GM23338 (cell line): Measurements from ENCODE around the gene WFS1.

Experiments used
- CTCF ChIP-seq, 2 experiments: fragments of 200-600 bp in 1 of 2; sonication (generic) in 1 of 2; conservative IDR thresholded peaks; 2 replicates each; pipeline versions ENCODE4 v1.5.1 to v1.6.1; 2016 to 2017; ENCODE audit warnings: antibody characterized with exemption in 2 of 2, low read depth in 2 of 2, mild to moderate bottlenecking in 2 of 2, moderate library complexity in 1 of 2
- POLR2AphosphoS5 ChIP-seq: IDR thresholded peaks from 2 replicates; pipeline ENCODE4 v1.6.1; 2016; ENCODE audit warnings: antibody characterized with exemption, low read depth
- TF ChIP-seq, protein P1 (sequence below): IDR thresholded peaks from one replicate; pipeline ENCODE4 v1.6.1; 2018; ENCODE audit warnings: antibody characterized with exemption; ENCODE audit not compliant: unreplicated experiment
- TF ChIP-seq, protein P2 (sequence below): IDR thresholded peaks from 2 replicates; pipeline ENCODE4 v1.6.1; 2016; ENCODE audit warnings: antibody characterized with exemption

- peak; percentile 76 to 92 for TF ChIP-seq CTCF (conservative IDR thresholded peaks at IDR 0.05; ENCODE audit: low read depth in 2 of 2)
- TF ChIP-seq, protein P1, sequence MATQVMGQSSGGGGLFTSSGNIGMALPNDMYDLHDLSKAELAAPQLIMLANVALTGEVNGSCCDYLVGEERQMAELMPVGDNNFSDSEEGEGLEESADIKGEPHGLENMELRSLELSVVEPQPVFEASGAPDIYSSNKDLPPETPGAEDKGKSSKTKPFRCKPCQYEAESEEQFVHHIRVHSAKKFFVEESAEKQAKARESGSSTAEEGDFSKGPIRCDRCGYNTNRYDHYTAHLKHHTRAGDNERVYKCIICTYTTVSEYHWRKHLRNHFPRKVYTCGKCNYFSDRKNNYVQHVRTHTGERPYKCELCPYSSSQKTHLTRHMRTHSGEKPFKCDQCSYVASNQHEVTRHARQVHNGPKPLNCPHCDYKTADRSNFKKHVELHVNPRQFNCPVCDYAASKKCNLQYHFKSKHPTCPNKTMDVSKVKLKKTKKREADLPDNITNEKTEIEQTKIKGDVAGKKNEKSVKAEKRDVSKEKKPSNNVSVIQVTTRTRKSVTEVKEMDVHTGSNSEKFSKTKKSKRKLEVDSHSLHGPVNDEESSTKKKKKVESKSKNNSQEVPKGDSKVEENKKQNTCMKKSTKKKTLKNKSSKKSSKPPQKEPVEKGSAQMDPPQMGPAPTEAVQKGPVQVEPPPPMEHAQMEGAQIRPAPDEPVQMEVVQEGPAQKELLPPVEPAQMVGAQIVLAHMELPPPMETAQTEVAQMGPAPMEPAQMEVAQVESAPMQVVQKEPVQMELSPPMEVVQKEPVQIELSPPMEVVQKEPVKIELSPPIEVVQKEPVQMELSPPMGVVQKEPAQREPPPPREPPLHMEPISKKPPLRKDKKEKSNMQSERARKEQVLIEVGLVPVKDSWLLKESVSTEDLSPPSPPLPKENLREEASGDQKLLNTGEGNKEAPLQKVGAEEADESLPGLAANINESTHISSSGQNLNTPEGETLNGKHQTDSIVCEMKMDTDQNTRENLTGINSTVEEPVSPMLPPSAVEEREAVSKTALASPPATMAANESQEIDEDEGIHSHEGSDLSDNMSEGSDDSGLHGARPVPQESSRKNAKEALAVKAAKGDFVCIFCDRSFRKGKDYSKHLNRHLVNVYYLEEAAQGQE = no peak
- TF ChIP-seq, protein P2, sequence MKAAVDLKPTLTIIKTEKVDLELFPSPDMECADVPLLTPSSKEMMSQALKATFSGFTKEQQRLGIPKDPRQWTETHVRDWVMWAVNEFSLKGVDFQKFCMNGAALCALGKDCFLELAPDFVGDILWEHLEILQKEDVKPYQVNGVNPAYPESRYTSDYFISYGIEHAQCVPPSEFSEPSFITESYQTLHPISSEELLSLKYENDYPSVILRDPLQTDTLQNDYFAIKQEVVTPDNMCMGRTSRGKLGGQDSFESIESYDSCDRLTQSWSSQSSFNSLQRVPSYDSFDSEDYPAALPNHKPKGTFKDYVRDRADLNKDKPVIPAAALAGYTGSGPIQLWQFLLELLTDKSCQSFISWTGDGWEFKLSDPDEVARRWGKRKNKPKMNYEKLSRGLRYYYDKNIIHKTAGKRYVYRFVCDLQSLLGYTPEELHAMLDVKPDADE = no peak
- TF ChIP-seq POLR2AphosphoS5 = no peak
Measured at GRCh38 chr4:6327220-6327917, 57.7 kb downstream of the WFS1 start.
